ENCODE measurements around the gene RNF10. TPM values are rescaled to one million over a fixed set of nuclear protein-coding genes. Genes with fewer than 3 reads are reported as not detected.

RNF10 gene
- total RNA-seq, 1 experiment from 2014 or later: 153 TPM

- Histone ChIP-seq H2BK15ac (ENCODE audit: low read depth, low read length) (no peak overlapping the region), H2BK120ac (ENCODE audit: low read depth, low read length, poor library complexity, severe bottlenecking) (no peak overlapping the region), H3K27me3 (ENCODE audit: insufficient read depth, low read length) (no peaks in the 10 kb centered on the region), H2BK20ac (ENCODE audit: low read depth, low read length, poor library complexity, severe bottlenecking) (no peak overlapping the region), H4K91ac (ENCODE audit: insufficient read length, low read depth, low read length) (no peak overlapping the region), H3K14ac (ENCODE audit: insufficient read depth, low read length) (no peak overlapping the region), H3K4me2 (ENCODE audit: insufficient read depth, insufficient read length, low read length) (no peak overlapping the region), H3K23ac (ENCODE audit: insufficient read length, low read depth, low read length) (no peak overlapping the region), H3K9ac (ENCODE audit: extremely low read depth, insufficient read length, low read length) (no peak overlapping the region), H2BK5ac (ENCODE audit: insufficient read length, low read length) (no peak overlapping the region), H3K18ac (ENCODE audit: insufficient read length, low read depth, low read length) (no peak overlapping the region), H2BK12ac (ENCODE audit: insufficient read length, low read depth, low read length) (no peak overlapping the region), H3K4ac (ENCODE audit: low read depth, low read length) (no peak overlapping the region), H3K23me2 (ENCODE audit: insufficient read length, low read depth, low read length, poor library complexity, severe bottlenecking) (no peaks in the 10 kb centered on the region), H2AFZ (ENCODE audit: low read length) (no peak overlapping the region), H3K79me1 (ENCODE audit: insufficient read depth, low read depth, low read length, poor library complexity, severe bottlenecking) (no peaks in the 10 kb centered on the region), H3K56ac (ENCODE audit: insufficient read length, low read depth, low read length) (no peak overlapping the region), H3T11ph (ENCODE audit: low read length) (no peak overlapping the region), H3K27ac (ENCODE audit: insufficient read length, low read depth, low read length) (no peak overlapping the region), H4K5ac (ENCODE audit: insufficient read length, low read depth, low read length) (no peak overlapping the region), H2AK5ac (ENCODE audit: insufficient read length, low read length) (no peak overlapping the region), H3K79me2 (ENCODE audit: insufficient read depth, low read length) (no peaks in the 10 kb centered on the region), H3K9me3 (ENCODE audit: control insufficient read depth, low read depth, low read length) (no peaks in the 10 kb centered on the region), H3K4me1 (ENCODE audit: insufficient read depth, low read length) (no peaks in the 10 kb centered on the region), H4K20me1 (ENCODE audit: control insufficient read depth, insufficient read depth, insufficient read length) (no peaks in the 10 kb centered on the region), H4K8ac (replicated peaks; ENCODE audit: insufficient read length, low read depth, low read length) (no peak overlapping the region)
- WGBS (ENCODE audit: extremely low coverage, insufficient read length, low lambda C conversion rate): no CpG with 5 or more reads among the region's 6 CpGs
- DNase-seq: no peak
- Mint-ChIP-seq H3K36me3 (ENCODE audit: insufficient read depth in 1 of 3, low read depth in 3 of 3) (no peaks in the 10 kb centered on the region), H3K27ac (peak overlapping the region in 1 of 3 experiments; percentile 83; a peak in 1 of 7 replicates), H3K4me3 (no peak overlapping the region), H3K4me1 (peaks cover 7 to 8% of the 10 kb centered on the region in 2 experiments), H3K9me3 (no peaks in the 10 kb centered on the region; a peak in 1 of 5 replicates), H3K27me3 (ENCODE audit: low read depth) (peaks cover 6% of the 10 kb centered on the region)
- TF ChIP-seq CTCF (conservative IDR thresholded peaks at IDR 0.05): no peak
These were observed 56.7 kb downstream of the RNF10 start for GRCh38 chr12:120590741-120591407.

All from H9 (cell line).